GM23338 (cell line): ENCODE data around the gene WDR13.

Experiments used
- CREB1 ChIP-seq: fragments of 250-450 bp; sonication (Bioruptor Pico); IDR thresholded peaks from 2 replicates; pipeline ENCODE4 v1.5.0; 2020; ENCODE audit warnings: low read depth, mild to moderate bottlenecking, moderate library complexity
- EZH2 ChIP-seq: fragments of 200-600 bp; sonication (generic); IDR thresholded peaks from one replicate; pipeline ENCODE4 v1.8.0; 2017; ENCODE audit warnings: antibody characterized with exemption, mild to moderate bottlenecking, low read depth; ENCODE audit not compliant: unreplicated experiment
- EZH2phosphoT487 ChIP-seq: fragments of 200-600 bp; sonication (generic); IDR thresholded peaks from one replicate; pipeline ENCODE4 v1.8.1; 2018; ENCODE audit warnings: antibody characterized with exemption; ENCODE audit not compliant: unreplicated experiment
- NANOG ChIP-seq: IDR thresholded peaks from 2 replicates; pipeline ENCODE4 v1.6.1; 2016; ENCODE audit warnings: antibody characterized with exemption, borderline replicate concordance
- POLR2AphosphoS5 ChIP-seq: IDR thresholded peaks from 2 replicates; pipeline ENCODE4 v1.6.1; 2016; ENCODE audit warnings: antibody characterized with exemption, low read depth
- ZNF331 ChIP-seq: fragments of 250-450 bp; sonication (Bioruptor Pico); IDR thresholded peaks from 2 replicates; pipeline ENCODE4 v1.5.0; 2020; ENCODE audit warnings: low read depth, mild to moderate bottlenecking, moderate library complexity
- TF ChIP-seq, protein P1 (sequence below), 2 experiments: fragments of 200-600 bp in 1 of 2; sonication (generic) in 1 of 2; conservative IDR thresholded peaks; 2 replicates each; pipeline versions ENCODE4 v1.5.1 to v1.6.1; 2016 to 2017; ENCODE audit warnings: antibody characterized with exemption in 2 of 2, low read depth in 2 of 2, mild to moderate bottlenecking in 2 of 2, moderate library complexity in 1 of 2
- TF ChIP-seq, protein P2 (sequence below): IDR thresholded peaks from 2 replicates; pipeline ENCODE4 v1.6.1; 2016; ENCODE audit warnings: antibody characterized with exemption
- TF ChIP-seq, protein P3 (sequence below): IDR thresholded peaks from one replicate; pipeline ENCODE4 v1.6.1; 2018; ENCODE audit warnings: antibody characterized with exemption; ENCODE audit not compliant: unreplicated experiment

DNA sequence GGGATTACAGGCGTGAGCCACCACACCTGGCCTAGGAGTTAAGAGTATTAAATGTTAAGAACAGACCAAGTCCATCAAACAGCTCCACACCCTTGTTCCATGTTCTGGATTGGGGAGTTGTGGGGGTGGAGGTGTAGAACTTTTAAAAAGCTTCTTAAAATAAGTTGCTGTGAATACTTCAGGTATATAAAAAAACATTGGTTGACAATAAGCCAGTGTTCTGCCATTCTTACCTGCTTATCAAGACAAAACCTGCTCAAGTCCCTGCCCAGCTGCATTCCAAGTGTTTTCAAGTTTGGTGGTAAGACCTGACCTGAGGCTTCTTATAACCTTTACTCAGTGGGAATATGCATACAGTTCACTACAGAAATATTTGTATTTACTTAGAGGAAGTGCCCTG is 16.6 kb upstream of the WDR13 start:
- TF ChIP-seq, protein P1, sequence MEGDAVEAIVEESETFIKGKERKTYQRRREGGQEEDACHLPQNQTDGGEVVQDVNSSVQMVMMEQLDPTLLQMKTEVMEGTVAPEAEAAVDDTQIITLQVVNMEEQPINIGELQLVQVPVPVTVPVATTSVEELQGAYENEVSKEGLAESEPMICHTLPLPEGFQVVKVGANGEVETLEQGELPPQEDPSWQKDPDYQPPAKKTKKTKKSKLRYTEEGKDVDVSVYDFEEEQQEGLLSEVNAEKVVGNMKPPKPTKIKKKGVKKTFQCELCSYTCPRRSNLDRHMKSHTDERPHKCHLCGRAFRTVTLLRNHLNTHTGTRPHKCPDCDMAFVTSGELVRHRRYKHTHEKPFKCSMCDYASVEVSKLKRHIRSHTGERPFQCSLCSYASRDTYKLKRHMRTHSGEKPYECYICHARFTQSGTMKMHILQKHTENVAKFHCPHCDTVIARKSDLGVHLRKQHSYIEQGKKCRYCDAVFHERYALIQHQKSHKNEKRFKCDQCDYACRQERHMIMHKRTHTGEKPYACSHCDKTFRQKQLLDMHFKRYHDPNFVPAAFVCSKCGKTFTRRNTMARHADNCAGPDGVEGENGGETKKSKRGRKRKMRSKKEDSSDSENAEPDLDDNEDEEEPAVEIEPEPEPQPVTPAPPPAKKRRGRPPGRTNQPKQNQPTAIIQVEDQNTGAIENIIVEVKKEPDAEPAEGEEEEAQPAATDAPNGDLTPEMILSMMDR (conservative IDR thresholded peaks at IDR 0.05; ENCODE audit: low read depth in 2 of 2) = no peak
- TF ChIP-seq POLR2AphosphoS5 (no peak), EZH2 (no peak), EZH2phosphoT487 (no peak), ZNF331 (no peak), CREB1 (CRISPR knock-in tag) (no peak), NANOG (no peak)
- TF ChIP-seq, protein P2, sequence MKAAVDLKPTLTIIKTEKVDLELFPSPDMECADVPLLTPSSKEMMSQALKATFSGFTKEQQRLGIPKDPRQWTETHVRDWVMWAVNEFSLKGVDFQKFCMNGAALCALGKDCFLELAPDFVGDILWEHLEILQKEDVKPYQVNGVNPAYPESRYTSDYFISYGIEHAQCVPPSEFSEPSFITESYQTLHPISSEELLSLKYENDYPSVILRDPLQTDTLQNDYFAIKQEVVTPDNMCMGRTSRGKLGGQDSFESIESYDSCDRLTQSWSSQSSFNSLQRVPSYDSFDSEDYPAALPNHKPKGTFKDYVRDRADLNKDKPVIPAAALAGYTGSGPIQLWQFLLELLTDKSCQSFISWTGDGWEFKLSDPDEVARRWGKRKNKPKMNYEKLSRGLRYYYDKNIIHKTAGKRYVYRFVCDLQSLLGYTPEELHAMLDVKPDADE = no peak
- TF ChIP-seq, protein P3, sequence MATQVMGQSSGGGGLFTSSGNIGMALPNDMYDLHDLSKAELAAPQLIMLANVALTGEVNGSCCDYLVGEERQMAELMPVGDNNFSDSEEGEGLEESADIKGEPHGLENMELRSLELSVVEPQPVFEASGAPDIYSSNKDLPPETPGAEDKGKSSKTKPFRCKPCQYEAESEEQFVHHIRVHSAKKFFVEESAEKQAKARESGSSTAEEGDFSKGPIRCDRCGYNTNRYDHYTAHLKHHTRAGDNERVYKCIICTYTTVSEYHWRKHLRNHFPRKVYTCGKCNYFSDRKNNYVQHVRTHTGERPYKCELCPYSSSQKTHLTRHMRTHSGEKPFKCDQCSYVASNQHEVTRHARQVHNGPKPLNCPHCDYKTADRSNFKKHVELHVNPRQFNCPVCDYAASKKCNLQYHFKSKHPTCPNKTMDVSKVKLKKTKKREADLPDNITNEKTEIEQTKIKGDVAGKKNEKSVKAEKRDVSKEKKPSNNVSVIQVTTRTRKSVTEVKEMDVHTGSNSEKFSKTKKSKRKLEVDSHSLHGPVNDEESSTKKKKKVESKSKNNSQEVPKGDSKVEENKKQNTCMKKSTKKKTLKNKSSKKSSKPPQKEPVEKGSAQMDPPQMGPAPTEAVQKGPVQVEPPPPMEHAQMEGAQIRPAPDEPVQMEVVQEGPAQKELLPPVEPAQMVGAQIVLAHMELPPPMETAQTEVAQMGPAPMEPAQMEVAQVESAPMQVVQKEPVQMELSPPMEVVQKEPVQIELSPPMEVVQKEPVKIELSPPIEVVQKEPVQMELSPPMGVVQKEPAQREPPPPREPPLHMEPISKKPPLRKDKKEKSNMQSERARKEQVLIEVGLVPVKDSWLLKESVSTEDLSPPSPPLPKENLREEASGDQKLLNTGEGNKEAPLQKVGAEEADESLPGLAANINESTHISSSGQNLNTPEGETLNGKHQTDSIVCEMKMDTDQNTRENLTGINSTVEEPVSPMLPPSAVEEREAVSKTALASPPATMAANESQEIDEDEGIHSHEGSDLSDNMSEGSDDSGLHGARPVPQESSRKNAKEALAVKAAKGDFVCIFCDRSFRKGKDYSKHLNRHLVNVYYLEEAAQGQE = no peak
